Pancreas (tissue), 10 donors: ENCODE data around the gene NEB. TPM values are rescaled to one million over a fixed set of nuclear protein-coding genes. Genes with fewer than 3 reads are reported as not detected.

Source experiments
- ATAC-seq, 4 donors: fragments of 200-7000 bp; cut with Tn5 transposase; one replicate each; pipeline versions ENCODE4 v1.8.0 to v1.9.1; 2020; ENCODE audit warnings: mild to moderate bottlenecking in 4 of 4, moderate library complexity in 4 of 4
- DNase-seq, 6 donors: peaks; one replicate each; pipeline ENCODE4 v3.0.0-alpha.2; 2020
- FAIRE-seq: peaks from 2 replicates; lab custom pipeline; 2012; peaks lifted over from hg19 to GRCh38; lab: Jason Lieb, UNC
- H3K27ac ChIP-seq, 4 donors: fragments of 200-600 bp; sonication (generic); 1 replicate in 3 of 4; 2 replicates in 1 of 4; pipeline versions ENCODE4 v1.5.0 to v1.8.0; 2020
- H3K27me3 ChIP-seq, 4 donors: fragments of 200-600 bp; one replicate each; pipeline ENCODE4 v1.8.0; 2021
- H3K36me3 ChIP-seq, 3 donors: fragments of 200-600 bp; sonication (generic) in 1 of 3; one replicate each; pipeline versions ENCODE4 v1.5.0 to v1.8.0; 2020 to 2021
- H3K4me1 ChIP-seq, 3 donors: fragments of 200-600 bp; one replicate each; pipeline ENCODE4 v1.8.0; 2021
- H3K4me3 ChIP-seq, 4 donors: fragments of 200-600 bp; sonication (generic) in 2 of 4; one replicate each; pipeline versions ENCODE4 v1.5.0 to v1.8.0; 2020 to 2021
- H3K9me3 ChIP-seq, 4 donors: fragments of 200-600 bp; one replicate each; pipeline ENCODE4 v1.8.0; 2021
- WGBS, 2 donors: extraction: QIAGEN DNeasy Blood & Tissue Kit; methylation state at CpG; one replicate each; pipeline ENCODE4 v1.1.7; 2013; 5-methylcytosine and 5-hydroxymethylcytosine counted together
- intact Hi-C, 3 donors: fragments of 100-400 bp; cut with DNase I; formaldehyde crosslinking; loops; one replicate each; pipeline versions ENCODE4 v1.11.1 to v1.14.2; 2022
- polyA plus RNA-seq, 2 donors: library from polyadenylated mRNA; stranded (reverse); fragments of 200-250 nt; gene quantifications; one replicate each; pipeline ENCODE4 v1.2.3, GENCODE V29; 2013
- total RNA-seq, 6 donors: library from RNA; stranded (reverse); fragmentation: NEBNext Ultra II Directional in 4 of 6; extraction: Animal tissue kit (Norgen Biotek cat#: 25700) in 4 of 6; gene quantifications; one replicate each; pipeline versions ENCODE4 v1.2.1 to v1.2.4, GENCODE V29; 2021 to 2023
- TF ChIP-seq, protein P1 (sequence below), 4 donors: fragments of 200-600 bp; sonication (generic) in 3 of 4; IDR thresholded peaks; one replicate each; pipeline versions ENCODE4 v1.5.0 to v1.8.0; 2021; ENCODE audit warnings: antibody characterized with exemption in 4 of 4
- donor health status: healthy with polysubstance abuse.
- donor health status: DM: no; HTN: no; CAD: no; lungs with moderate emphysema.
- donor health status: DM: no; HTN: no; CAD: no.
- donor health status: control.
- donor health status: control.
- donor health status: Bipolar disorder and iron deficiency.
- donor health status: DM: yes; HTN: yes; CAD: no.
- donor health status: DM: no; HTN: no; CAD: no.
- donor health status: DM: no; HTN: no; CAD: no.
- donor health status: DM: yes; HTN: yes; CAD: no.

Gene NEB
- total and polyA plus RNA-seq, 8 donors, result 0.58 to 2.5 (median 0.80) TPM

DNA sequence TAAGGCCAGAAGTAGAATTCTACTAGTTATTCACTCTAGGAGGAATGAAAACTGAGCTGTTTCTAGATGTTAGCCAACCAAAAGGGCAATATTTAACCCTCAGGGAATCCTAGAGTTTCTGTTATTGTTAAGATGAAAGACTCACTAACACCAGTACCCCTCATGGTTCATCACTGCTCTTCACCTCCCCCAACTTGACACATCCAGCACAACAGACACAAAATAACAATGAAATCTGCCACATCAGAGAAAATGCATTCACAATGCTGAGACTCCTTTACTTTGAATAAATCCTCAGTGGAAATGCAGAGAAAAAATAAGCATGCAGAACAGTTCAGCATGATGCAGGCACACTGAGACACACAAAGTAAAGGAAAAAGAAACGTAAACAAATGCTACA, 213.3 kb downstream of the NEB start:
- Histone ChIP-seq H3K27me3 (no peaks in the 10 kb centered on the region), H3K4me1 (no peaks in the 10 kb centered on the region), H3K27ac (no peak overlapping the region), H3K9me3 (no peaks in the 10 kb centered on the region), H3K36me3 (no peaks in the 10 kb centered on the region), H3K4me3 (no peak overlapping the region)
- FAIRE-seq, result no peak
- no peak for DNase-seq
- no peak for ATAC-seq
- intact Hi-C loops, result no loop called here
- TF ChIP-seq, protein P1, sequence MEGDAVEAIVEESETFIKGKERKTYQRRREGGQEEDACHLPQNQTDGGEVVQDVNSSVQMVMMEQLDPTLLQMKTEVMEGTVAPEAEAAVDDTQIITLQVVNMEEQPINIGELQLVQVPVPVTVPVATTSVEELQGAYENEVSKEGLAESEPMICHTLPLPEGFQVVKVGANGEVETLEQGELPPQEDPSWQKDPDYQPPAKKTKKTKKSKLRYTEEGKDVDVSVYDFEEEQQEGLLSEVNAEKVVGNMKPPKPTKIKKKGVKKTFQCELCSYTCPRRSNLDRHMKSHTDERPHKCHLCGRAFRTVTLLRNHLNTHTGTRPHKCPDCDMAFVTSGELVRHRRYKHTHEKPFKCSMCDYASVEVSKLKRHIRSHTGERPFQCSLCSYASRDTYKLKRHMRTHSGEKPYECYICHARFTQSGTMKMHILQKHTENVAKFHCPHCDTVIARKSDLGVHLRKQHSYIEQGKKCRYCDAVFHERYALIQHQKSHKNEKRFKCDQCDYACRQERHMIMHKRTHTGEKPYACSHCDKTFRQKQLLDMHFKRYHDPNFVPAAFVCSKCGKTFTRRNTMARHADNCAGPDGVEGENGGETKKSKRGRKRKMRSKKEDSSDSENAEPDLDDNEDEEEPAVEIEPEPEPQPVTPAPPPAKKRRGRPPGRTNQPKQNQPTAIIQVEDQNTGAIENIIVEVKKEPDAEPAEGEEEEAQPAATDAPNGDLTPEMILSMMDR (IDR thresholded peaks at IDR 0.05), result no peak
- 68 to 73% methylated on average over 1 of the region's 1 CpG for WGBS, 2 donors

DNA sequence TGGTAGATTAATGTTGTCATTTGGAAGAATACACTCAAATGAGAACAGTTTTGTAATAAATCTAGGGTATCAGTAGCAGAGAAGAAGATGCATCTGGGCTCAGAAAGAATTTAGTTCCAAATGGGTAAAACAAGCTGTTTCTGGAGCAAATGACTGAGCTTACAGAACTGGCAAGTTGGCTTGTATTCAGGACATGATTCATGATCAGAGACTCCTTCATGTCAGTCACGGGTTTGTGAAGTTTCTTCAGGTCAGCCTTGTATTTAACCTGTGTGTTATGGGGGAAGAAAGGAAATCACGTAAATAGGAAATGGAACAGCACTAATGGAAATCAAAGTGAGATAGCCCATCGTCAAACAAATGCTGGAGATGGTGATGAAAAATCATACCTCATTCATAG, 215.5 kb downstream of the NEB start:
- no peaks in the 10 kb centered on the region for H3K36me3 ChIP-seq
- H3K27ac ChIP-seq, result no peak overlapping the region
- 90 to 95% methylated on average over 3 of the region's 3 CpGs for WGBS, 2 donors
- intact Hi-C loops, result no loop called here
- no peak for ATAC-seq
- DNase-seq, result no peak
- H3K27me3 ChIP-seq, result no peaks in the 10 kb centered on the region
- FAIRE-seq, result no peak
- H3K4me3 ChIP-seq, result no peak overlapping the region
- H3K4me1 ChIP-seq, result no peaks in the 10 kb centered on the region
- TF ChIP-seq, protein P1 (IDR thresholded peaks at IDR 0.05), result no peak
- H3K9me3 ChIP-seq, result no peaks in the 10 kb centered on the region

- H3K36me3 ChIP-seq, result no peaks in the 10 kb centered on the region
- no peak for DNase-seq
- H3K4me1 ChIP-seq, result no peaks in the 10 kb centered on the region
- intact Hi-C loops, result no loop called here
- WGBS, 2 donors, result 87 to 90% methylated on average over 3 of the region's 3 CpGs
- no peak overlapping the region for H3K4me3 ChIP-seq
- H3K27me3 ChIP-seq, result no peaks in the 10 kb centered on the region
- no peak overlapping the region for H3K27ac ChIP-seq
- H3K9me3 ChIP-seq, result no peaks in the 10 kb centered on the region
- TF ChIP-seq, protein P1 (IDR thresholded peaks at IDR 0.05), result no peak
- FAIRE-seq, result no peak
- no peak for ATAC-seq
These were observed 225.8 kb downstream of the NEB start for GRCh38 chr2:151508519-151508918.

- no peak for ATAC-seq
- no peaks in the 10 kb centered on the region for H3K9me3 ChIP-seq
- intact Hi-C loops, result no loop called here
- no peaks in the 10 kb centered on the region for H3K36me3 ChIP-seq
- no peaks in the 10 kb centered on the region for H3K4me1 ChIP-seq
- H3K27ac ChIP-seq, result no peak overlapping the region
- H3K4me3 ChIP-seq, result no peak overlapping the region
- FAIRE-seq, result no peak
- no peak for DNase-seq
- TF ChIP-seq, protein P1 (IDR thresholded peaks at IDR 0.05), result no peak
- 94 to 96% methylated on average over 4 of the region's 4 CpGs for WGBS, 2 donors
- no peaks in the 10 kb centered on the region for H3K27me3 ChIP-seq
These were observed 228.1 kb downstream of the NEB start for GRCh38 chr2:151506170-151506569.

DNA sequence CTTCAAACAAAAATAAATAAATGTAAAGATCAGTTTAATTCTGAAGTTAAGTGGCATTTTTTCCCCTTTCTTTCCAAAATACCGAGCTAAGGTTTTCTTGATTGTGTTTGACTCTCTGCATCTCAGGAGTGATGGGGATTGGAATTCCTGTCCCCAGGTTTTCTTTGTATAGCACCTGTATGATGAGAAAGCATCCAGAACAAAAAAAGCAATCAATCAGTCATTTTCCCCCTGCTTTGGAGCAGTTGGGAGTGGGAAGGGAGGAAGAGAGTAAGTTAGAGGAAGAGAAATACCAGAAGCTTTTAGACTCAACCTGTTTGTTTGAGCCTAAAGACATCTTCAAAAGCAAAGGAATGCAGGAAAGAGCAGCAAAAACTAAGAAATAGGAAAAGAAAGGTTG, 236.1 kb downstream of the NEB start:
- intact Hi-C loops, result no loop called here
- DNase-seq, result no peak
- H3K4me1 ChIP-seq, result no peaks in the 10 kb centered on the region
- no peaks in the 10 kb centered on the region for H3K36me3 ChIP-seq
- no peaks in the 10 kb centered on the region for H3K9me3 ChIP-seq
- H3K27me3 ChIP-seq, result no peaks in the 10 kb centered on the region
- TF ChIP-seq, protein P1 (IDR thresholded peaks at IDR 0.05), result no peak
- WGBS, 2 donors, result 93 to 96% methylated on average over 1 of the region's 1 CpG
- H3K27ac ChIP-seq, result no peak overlapping the region
- no peak overlapping the region for H3K4me3 ChIP-seq
- FAIRE-seq, result no peak
- no peak for ATAC-seq
